ENCODE measurements around the gene HSD17B11.
"Not testable (repeated sequence)": the region's sequence is repeated elsewhere in the genome, so short reads cannot be mapped to it uniquely, and the experiment has no call there.

HSD17B11 gene

GRCh38 chr4:87390891-87391575 lies at the start of gene HSD17B11:
HSD17B11 (minus strand) TSS chr4:87391188; CDS start chr4:87391070, 118 bp downstream.
- peak; percentile 72 for DNase-seq (ENCODE audit: low read depth)

- no peak for DNase-seq (ENCODE audit: low read depth)
Measured at GRCh38 chr4:87433342-87433741, 42.4 kb upstream of the HSD17B11 start.

- no peak for DNase-seq (ENCODE audit: low read depth)
Measured at GRCh38 chr4:87430038-87430437, 39.0 kb upstream of the HSD17B11 start.

GRCh38 chr4:87428979-87429378 lies 38.0 kb upstream of the HSD17B11 start:
- DNase-seq (ENCODE audit: low read depth): no peak

- DNase-seq (ENCODE audit: low read depth): no peak
Measured at GRCh38 chr4:87427518-87427868, 36.5 kb upstream of the HSD17B11 start.

- DNase-seq (ENCODE audit: low read depth): no peak
Measured at GRCh38 chr4:87426865-87427517, 36.0 kb upstream of the HSD17B11 start.

GRCh38 chr4:87425711-87426110 lies 34.7 kb upstream of the HSD17B11 start:
- DNase-seq (ENCODE audit: low read depth): no peak

- DNase-seq (ENCODE audit: low read depth): not testable (repeated sequence)
Measured at GRCh38 chr4:87424099-87424543, 33.1 kb upstream of the HSD17B11 start.

- DNase-seq (ENCODE audit: low read depth): no peak
Measured at GRCh38 chr4:87423317-87424098, 32.5 kb upstream of the HSD17B11 start.

GRCh38 chr4:87422104-87423052 lies 31.4 kb upstream of the HSD17B11 start, which contains the start of gene NUDT9:
NUDT9 (plus strand) TSS chr4:87422573; CDS start chr4:87422906, 333 bp downstream.
- DNase-seq (ENCODE audit: low read depth): peak; percentile 85

- no peak for DNase-seq (ENCODE audit: low read depth)
Measured at GRCh38 chr4:87420276-87420830, 29.4 kb upstream of the HSD17B11 start.

GRCh38 chr4:87419578-87420249 lies 28.7 kb upstream of the HSD17B11 start:
- no peak for DNase-seq (ENCODE audit: low read depth)

- not testable (repeated sequence) for DNase-seq (ENCODE audit: low read depth)
Measured at GRCh38 chr4:87418410-87418809, 27.4 kb upstream of the HSD17B11 start.

- no peak for DNase-seq (ENCODE audit: low read depth)
Measured at GRCh38 chr4:87416965-87417364, 26.0 kb upstream of the HSD17B11 start.

- no peak for DNase-seq (ENCODE audit: low read depth)
Measured at GRCh38 chr4:87414816-87415215, 23.8 kb upstream of the HSD17B11 start.

GRCh38 chr4:87410679-87411078 lies 19.7 kb upstream of the HSD17B11 start:
- no peak for DNase-seq (ENCODE audit: low read depth)

GRCh38 chr4:87410157-87410556 lies 19.2 kb upstream of the HSD17B11 start:
- no peak for DNase-seq (ENCODE audit: low read depth)

GRCh38 chr4:87409420-87409939 lies 18.5 kb upstream of the HSD17B11 start:
- DNase-seq (ENCODE audit: low read depth): no peak

- DNase-seq (ENCODE audit: low read depth): not testable (repeated sequence)
Measured at GRCh38 chr4:87406902-87407301, 15.9 kb upstream of the HSD17B11 start.

- DNase-seq (ENCODE audit: low read depth): no peak
Measured at GRCh38 chr4:87406462-87406861, 15.5 kb upstream of the HSD17B11 start.

All from activated T-cell treated with anti-CD3 and anti-CD28 coated beads for 24 hours (primary cell).